OCI-LY3 (cell line): ENCODE measurements around the gene WWOX.

ENCODE experiments used
- EZH2phosphoT487 ChIP-seq: fragments of 200-600 bp; shearing (Covaris generic); IDR thresholded peaks from 2 replicates; pipeline ENCODE4 v1.6.1; 2018; ENCODE audit warnings: antibody characterized with exemption, mixed run types, low read depth
- TF ChIP-seq, protein P1 (sequence below): fragments of 200-600, 300-600 bp; sonication (generic); IDR thresholded peaks from 2 replicates; pipeline ENCODE4 v1.5.1; 2014; ENCODE audit warnings: antibody characterized with exemption, low read length, low read depth

- TF ChIP-seq, protein P1, sequence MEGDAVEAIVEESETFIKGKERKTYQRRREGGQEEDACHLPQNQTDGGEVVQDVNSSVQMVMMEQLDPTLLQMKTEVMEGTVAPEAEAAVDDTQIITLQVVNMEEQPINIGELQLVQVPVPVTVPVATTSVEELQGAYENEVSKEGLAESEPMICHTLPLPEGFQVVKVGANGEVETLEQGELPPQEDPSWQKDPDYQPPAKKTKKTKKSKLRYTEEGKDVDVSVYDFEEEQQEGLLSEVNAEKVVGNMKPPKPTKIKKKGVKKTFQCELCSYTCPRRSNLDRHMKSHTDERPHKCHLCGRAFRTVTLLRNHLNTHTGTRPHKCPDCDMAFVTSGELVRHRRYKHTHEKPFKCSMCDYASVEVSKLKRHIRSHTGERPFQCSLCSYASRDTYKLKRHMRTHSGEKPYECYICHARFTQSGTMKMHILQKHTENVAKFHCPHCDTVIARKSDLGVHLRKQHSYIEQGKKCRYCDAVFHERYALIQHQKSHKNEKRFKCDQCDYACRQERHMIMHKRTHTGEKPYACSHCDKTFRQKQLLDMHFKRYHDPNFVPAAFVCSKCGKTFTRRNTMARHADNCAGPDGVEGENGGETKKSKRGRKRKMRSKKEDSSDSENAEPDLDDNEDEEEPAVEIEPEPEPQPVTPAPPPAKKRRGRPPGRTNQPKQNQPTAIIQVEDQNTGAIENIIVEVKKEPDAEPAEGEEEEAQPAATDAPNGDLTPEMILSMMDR: no peak
- no peak for TF ChIP-seq EZH2phosphoT487
These were observed 942.7 kb downstream of the WWOX start for GRCh38 chr16:79042141-79042540.
